HFFc6 (cell line): ENCODE data around the gene GFRA3. TPM values are rescaled to one million over a fixed set of nuclear protein-coding genes. Genes with fewer than 3 reads are reported as not detected.

Experiments
- DNase-seq: peaks from one replicate; pipeline ENCODE4 v3.0.0-alpha.2; 2018
- H3K27ac Mint-ChIP-seq: 2 replicates; pipeline ENCODE4 v1.8.0; 2020; ENCODE audit warnings: mild to moderate bottlenecking, mixed read lengths
- H3K27me3 Mint-ChIP-seq: 2 replicates; pipeline ENCODE4 v1.8.0; 2021; ENCODE audit warnings: mild to moderate bottlenecking, moderate library complexity, mixed read lengths; ENCODE audit not compliant: insufficient read depth
- H3K36me3 Mint-ChIP-seq: 2 replicates; pipeline ENCODE4 v1.8.0; 2021; ENCODE audit warnings: low read depth, mixed read lengths
- H3K4me1 Mint-ChIP-seq: 2 replicates; pipeline ENCODE4 v1.8.0; 2020; ENCODE audit warnings: low read depth, mixed read lengths
- H3K4me3 Mint-ChIP-seq: 2 replicates; pipeline ENCODE4 v1.8.0; 2020; ENCODE audit warnings: mild to moderate bottlenecking, moderate library complexity, mixed read lengths
- H3K9me3 Mint-ChIP-seq: 2 replicates; pipeline ENCODE4 v1.8.0; 2020; ENCODE audit warnings: mild to moderate bottlenecking, mixed read lengths
- CTCF ChIP-seq: fragments of 200-600 bp; sonication (generic); IDR thresholded peaks from 2 replicates; pipeline ENCODE4 v1.5.0; 2021; ENCODE audit warnings: antibody characterized with exemption, mild to moderate bottlenecking
- total RNA-seq, 6 experiments: library from RNA; stranded (reverse); fragmentation: NEBNext Ultra II Directional; extraction: Animal tissue kit (Norgen Biotek cat#: 25700); gene quantifications; 2 replicates in 1 of 6; 3 replicates in 5 of 6; pipeline ENCODE4 v1.2.3, GENCODE V29; 2021

GFRA3 gene
- total RNA-seq, 6 experiments from 2014 or later: not detected

GRCh38 chr5:138276402-138277054 is 2.1 kb upstream of the GFRA3 start:
- Mint-ChIP-seq H3K4me1 (no peaks in the 10 kb centered on the region), H3K9me3 (no peaks in the 10 kb centered on the region), H3K36me3 (no peaks in the 10 kb centered on the region), H3K4me3 (no peak overlapping the region), H3K27me3 (peaks cover 14% of the 10 kb centered on the region), H3K27ac (no peak overlapping the region)
- no peak for TF ChIP-seq CTCF
- no peak for DNase-seq

GRCh38 chr5:138275895-138276294 is 1.5 kb upstream of the GFRA3 start:
- Mint-ChIP-seq H3K27ac (no peak overlapping the region), H3K4me1 (no peaks in the 10 kb centered on the region), H3K4me3 (no peak overlapping the region), H3K9me3 (no peaks in the 10 kb centered on the region), H3K27me3 (peaks cover 14% of the 10 kb centered on the region), H3K36me3 (no peaks in the 10 kb centered on the region)
- no peak for TF ChIP-seq CTCF
- no peak for DNase-seq

GRCh38 chr5:138275379-138275782 is 960 bp upstream of the GFRA3 start:
- TF ChIP-seq CTCF: no peak
- no peak overlapping the region for H3K4me3 Mint-ChIP-seq
- no peaks in the 10 kb centered on the region for H3K4me1 Mint-ChIP-seq
- H3K36me3 Mint-ChIP-seq: no peaks in the 10 kb centered on the region
- no peak for DNase-seq
- peaks cover 12% of the 10 kb centered on the region for H3K27me3 Mint-ChIP-seq
- H3K9me3 Mint-ChIP-seq: no peaks in the 10 kb centered on the region
- no peak overlapping the region for H3K27ac Mint-ChIP-seq

GRCh38 chr5:138273834-138274188 is 610 bp downstream of the GFRA3 start:
- DNase-seq: no peak
- Mint-ChIP-seq H3K36me3 (no peaks in the 10 kb centered on the region), H3K27ac (no peak overlapping the region), H3K4me3 (no peak overlapping the region), H3K4me1 (no peaks in the 10 kb centered on the region), H3K9me3 (no peaks in the 10 kb centered on the region), H3K27me3 (peaks cover 16% of the 10 kb centered on the region)
- TF ChIP-seq CTCF: no peak

- TF ChIP-seq CTCF: no peak
- H3K4me1 Mint-ChIP-seq: no peaks in the 10 kb centered on the region
- no peak overlapping the region for H3K4me3 Mint-ChIP-seq
- H3K27me3 Mint-ChIP-seq: peaks cover 17% of the 10 kb centered on the region
- no peaks in the 10 kb centered on the region for H3K9me3 Mint-ChIP-seq
- DNase-seq: no peak
- H3K27ac Mint-ChIP-seq: no peak overlapping the region
- H3K36me3 Mint-ChIP-seq: no peaks in the 10 kb centered on the region
Observed at GRCh38 chr5:138272681-138273080, 1.7 kb downstream of the GFRA3 start.

- H3K4me1 Mint-ChIP-seq: no peaks in the 10 kb centered on the region
- no peak overlapping the region for H3K4me3 Mint-ChIP-seq
- TF ChIP-seq CTCF: no peak
- peaks cover 27% of the 10 kb centered on the region for H3K27me3 Mint-ChIP-seq
- no peaks in the 10 kb centered on the region for H3K36me3 Mint-ChIP-seq
- H3K9me3 Mint-ChIP-seq: no peaks in the 10 kb centered on the region
- no peak for DNase-seq
- no peak overlapping the region for H3K27ac Mint-ChIP-seq
Observed at GRCh38 chr5:138271281-138271680, 3.1 kb downstream of the GFRA3 start.
